H1 (cell line): ENCODE measurements around the gene ETS1.

Source experiments
- CHD1 ChIP-seq: IDR thresholded peaks from 2 replicates; pipeline ENCODE4 v1.6.1; 2012; ENCODE audit warnings: low read depth, low read length, improper control_type of control experiment
- POLR2A ChIP-seq, 2 experiments: IDR thresholded peaks; 1 replicate in 1 of 2; 2 replicates in 1 of 2; pipeline ENCODE4 v1.6.1; 2011; ENCODE audit warnings: low read depth in 2 of 2, low read length in 2 of 2, mild to moderate bottlenecking in 2 of 2; ENCODE audit errors: control extremely low read depth in 1 of 2
- TF ChIP-seq, protein P1 (sequence below), 3 experiments: IDR thresholded peaks; 1 replicate in 2 of 3; 2 replicates in 1 of 3; pipeline versions ENCODE4 v1.5.1 to v1.6.1; 2011; ENCODE audit warnings: low read length in 3 of 3, mild to moderate bottlenecking in 3 of 3, inconsistent platforms in 2 of 3, low read depth in 1 of 3, moderate library complexity in 1 of 3; ENCODE audit not compliant: insufficient read depth in 1 of 3; ENCODE audit errors: control extremely low read depth in 1 of 3

DNA sequence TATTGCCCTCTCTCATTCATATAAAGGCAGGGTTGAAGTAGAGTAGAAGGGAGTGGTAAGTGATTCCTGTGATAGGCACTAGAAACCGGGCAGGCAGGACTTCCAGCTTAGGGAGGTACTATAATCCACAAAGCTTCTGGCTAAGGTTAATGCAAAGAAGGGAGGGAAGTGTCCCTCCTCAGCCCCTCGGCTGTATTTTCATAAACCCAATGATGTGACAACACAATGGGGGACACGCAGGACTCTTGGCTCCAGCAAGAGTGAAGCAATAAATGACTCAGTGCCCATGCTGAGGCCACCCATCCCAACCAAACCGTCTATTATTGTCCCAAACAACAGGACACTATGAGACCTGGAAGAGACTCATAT lies 90.7 kb downstream of the ETS1 start:
- TF ChIP-seq, protein P1, sequence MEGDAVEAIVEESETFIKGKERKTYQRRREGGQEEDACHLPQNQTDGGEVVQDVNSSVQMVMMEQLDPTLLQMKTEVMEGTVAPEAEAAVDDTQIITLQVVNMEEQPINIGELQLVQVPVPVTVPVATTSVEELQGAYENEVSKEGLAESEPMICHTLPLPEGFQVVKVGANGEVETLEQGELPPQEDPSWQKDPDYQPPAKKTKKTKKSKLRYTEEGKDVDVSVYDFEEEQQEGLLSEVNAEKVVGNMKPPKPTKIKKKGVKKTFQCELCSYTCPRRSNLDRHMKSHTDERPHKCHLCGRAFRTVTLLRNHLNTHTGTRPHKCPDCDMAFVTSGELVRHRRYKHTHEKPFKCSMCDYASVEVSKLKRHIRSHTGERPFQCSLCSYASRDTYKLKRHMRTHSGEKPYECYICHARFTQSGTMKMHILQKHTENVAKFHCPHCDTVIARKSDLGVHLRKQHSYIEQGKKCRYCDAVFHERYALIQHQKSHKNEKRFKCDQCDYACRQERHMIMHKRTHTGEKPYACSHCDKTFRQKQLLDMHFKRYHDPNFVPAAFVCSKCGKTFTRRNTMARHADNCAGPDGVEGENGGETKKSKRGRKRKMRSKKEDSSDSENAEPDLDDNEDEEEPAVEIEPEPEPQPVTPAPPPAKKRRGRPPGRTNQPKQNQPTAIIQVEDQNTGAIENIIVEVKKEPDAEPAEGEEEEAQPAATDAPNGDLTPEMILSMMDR (IDR thresholded peaks at IDR 0.05; ENCODE audit: control extremely low read depth in 1 of 3, insufficient read depth in 1 of 3, low read depth in 1 of 3, low read length in 3 of 3) = no peak
- TF ChIP-seq POLR2A (IDR thresholded peaks at IDR 0.05; ENCODE audit: control extremely low read depth in 1 of 2, low read depth in 2 of 2, low read length in 2 of 2) (no peak), CHD1 (no peak)
